NB4 (cell line): Measurements from ENCODE around the gene CTNNA3.

Experiments
- CTCF ChIP-seq: IDR thresholded peaks from one replicate; pipeline ENCODE4 v1.5.1; 2012; ENCODE audit warnings: low read depth, low read length
- POLR2A ChIP-seq: IDR thresholded peaks from 2 replicates; pipeline ENCODE4 v1.6.1; 2011; ENCODE audit warnings: mild to moderate bottlenecking; ENCODE audit not compliant: insufficient read length; ENCODE audit errors: extremely low read depth

- no peak for TF ChIP-seq CTCF
- no peak for TF ChIP-seq POLR2A
These were observed 684.0 kb downstream of the CTNNA3 start for GRCh38 chr10:67011981-67012380.
